A549 (cell line): ENCODE data around the gene HMGCLL1.

Experiments
- HDAC2 ChIP-seq: fragments of 200-600 bp; sonication (generic); IDR thresholded peaks from 2 replicates; pipeline ENCODE4 v1.6.1; 2016
- HEYL ChIP-seq: fragments of 250-450 bp; sonication (Bioruptor Pico); IDR thresholded peaks from 2 replicates; pipeline ENCODE4 v1.8.0; 2021; ENCODE audit warnings: mild to moderate bottlenecking, moderate library complexity
- JUN ChIP-seq, 2 experiments: fragments of >200 bp; sonication (Bioruptor Twin); formaldehyde crosslinking; IDR thresholded peaks; 2 replicates in 1 of 2; 3 replicates in 1 of 2; pipeline ENCODE4 v1.6.1; 2016 to 2017
- KDM1A ChIP-seq: fragments of 200-600 bp; sonication (generic); IDR thresholded peaks from 2 replicates; pipeline ENCODE4 v1.6.1; 2016; ENCODE audit warnings: low read depth, mild to moderate bottlenecking
- MAZ ChIP-seq: fragments of 150-350 bp; IDR thresholded peaks from 2 replicates; pipeline ENCODE4 v1.6.1; 2014; ENCODE audit warnings: antibody characterized with exemption, low read depth, low read length, borderline replicate concordance
- MYC ChIP-seq: IDR thresholded peaks from 2 replicates; pipeline ENCODE4 v1.6.1; 2012; ENCODE audit warnings: mild to moderate bottlenecking, inconsistent platforms, low read length, improper control_type of control experiment, borderline replicate concordance
- NR3C1 ChIP-seq: fragments of >200 bp; sonication (Bioruptor Twin); formaldehyde crosslinking; IDR thresholded peaks from 3 replicates; pipeline ENCODE4 v1.6.1; 2017
- POLR2A ChIP-seq: IDR thresholded peaks from 2 replicates; pipeline ENCODE4 v1.6.1; 2012; ENCODE audit warnings: mild to moderate bottlenecking, low read length
- POLR2AphosphoS2 ChIP-seq: conservative IDR thresholded peaks from 2 replicates; pipeline ENCODE4 v1.6.1; 2012; ENCODE audit warnings: low read length, improper control_type of control experiment, inconsistent platforms
- SREBF2 ChIP-seq: fragments of 450-650 bp; IDR thresholded peaks from 2 replicates; pipeline ENCODE4 v1.6.1; 2014; ENCODE audit warnings: mild to moderate bottlenecking, moderate library complexity
- TF ChIP-seq, protein P1 (sequence below): fragments of >200 bp; sonication (Bioruptor Twin); formaldehyde crosslinking; IDR thresholded peaks from 3 replicates; pipeline ENCODE4 v1.5.1; 2016
- TF ChIP-seq, protein P2 (sequence below): IDR thresholded peaks from 2 replicates; pipeline ENCODE4 v1.6.1; 2012; ENCODE audit warnings: low read depth, borderline replicate concordance
- TF ChIP-seq, protein P3 (sequence below): fragments of 150-350 bp; IDR thresholded peaks from 2 replicates; pipeline ENCODE4 v1.6.1; 2014; ENCODE audit warnings: low read depth, mild to moderate bottlenecking, low read length
- TF ChIP-seq, protein P4 (sequence below): fragments of 250-450 bp; sonication (Bioruptor Pico); IDR thresholded peaks from 2 replicates; pipeline ENCODE4 v1.5.0; 2021; ENCODE audit warnings: mild to moderate bottlenecking, moderate library complexity, borderline replicate concordance

DNA sequence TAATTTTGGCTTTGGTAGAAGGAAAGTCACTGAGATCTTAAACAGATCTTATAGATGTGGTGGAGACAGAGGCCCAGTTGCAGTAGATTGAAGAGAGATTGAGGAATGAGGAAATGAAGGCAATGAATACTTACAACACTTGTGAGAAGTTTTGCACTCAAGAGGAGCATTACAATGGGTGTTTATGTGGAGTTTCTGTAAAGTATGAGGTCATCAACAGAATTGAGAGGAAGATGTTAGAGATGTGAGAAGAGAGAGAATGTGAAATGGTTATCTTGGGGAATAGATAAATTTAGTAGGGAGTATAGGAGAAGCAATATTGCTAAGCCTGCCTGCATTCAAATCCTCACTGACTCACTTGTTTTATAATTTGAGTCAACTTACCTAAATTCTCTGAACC is 168.3 kb downstream of the HMGCLL1 start:
- TF ChIP-seq, protein P1, sequence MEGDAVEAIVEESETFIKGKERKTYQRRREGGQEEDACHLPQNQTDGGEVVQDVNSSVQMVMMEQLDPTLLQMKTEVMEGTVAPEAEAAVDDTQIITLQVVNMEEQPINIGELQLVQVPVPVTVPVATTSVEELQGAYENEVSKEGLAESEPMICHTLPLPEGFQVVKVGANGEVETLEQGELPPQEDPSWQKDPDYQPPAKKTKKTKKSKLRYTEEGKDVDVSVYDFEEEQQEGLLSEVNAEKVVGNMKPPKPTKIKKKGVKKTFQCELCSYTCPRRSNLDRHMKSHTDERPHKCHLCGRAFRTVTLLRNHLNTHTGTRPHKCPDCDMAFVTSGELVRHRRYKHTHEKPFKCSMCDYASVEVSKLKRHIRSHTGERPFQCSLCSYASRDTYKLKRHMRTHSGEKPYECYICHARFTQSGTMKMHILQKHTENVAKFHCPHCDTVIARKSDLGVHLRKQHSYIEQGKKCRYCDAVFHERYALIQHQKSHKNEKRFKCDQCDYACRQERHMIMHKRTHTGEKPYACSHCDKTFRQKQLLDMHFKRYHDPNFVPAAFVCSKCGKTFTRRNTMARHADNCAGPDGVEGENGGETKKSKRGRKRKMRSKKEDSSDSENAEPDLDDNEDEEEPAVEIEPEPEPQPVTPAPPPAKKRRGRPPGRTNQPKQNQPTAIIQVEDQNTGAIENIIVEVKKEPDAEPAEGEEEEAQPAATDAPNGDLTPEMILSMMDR = no peak
- TF ChIP-seq, protein P2, sequence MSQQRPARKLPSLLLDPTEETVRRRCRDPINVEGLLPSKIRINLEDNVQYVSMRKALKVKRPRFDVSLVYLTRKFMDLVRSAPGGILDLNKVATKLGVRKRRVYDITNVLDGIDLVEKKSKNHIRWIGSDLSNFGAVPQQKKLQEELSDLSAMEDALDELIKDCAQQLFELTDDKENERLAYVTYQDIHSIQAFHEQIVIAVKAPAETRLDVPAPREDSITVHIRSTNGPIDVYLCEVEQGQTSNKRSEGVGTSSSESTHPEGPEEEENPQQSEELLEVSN = no peak
- no peak for TF ChIP-seq SREBF2
- TF ChIP-seq MAZ = no peak
- TF ChIP-seq MYC = no peak
- TF ChIP-seq NR3C1 = no peak
- TF ChIP-seq HDAC2 = no peak
- TF ChIP-seq, protein P3, sequence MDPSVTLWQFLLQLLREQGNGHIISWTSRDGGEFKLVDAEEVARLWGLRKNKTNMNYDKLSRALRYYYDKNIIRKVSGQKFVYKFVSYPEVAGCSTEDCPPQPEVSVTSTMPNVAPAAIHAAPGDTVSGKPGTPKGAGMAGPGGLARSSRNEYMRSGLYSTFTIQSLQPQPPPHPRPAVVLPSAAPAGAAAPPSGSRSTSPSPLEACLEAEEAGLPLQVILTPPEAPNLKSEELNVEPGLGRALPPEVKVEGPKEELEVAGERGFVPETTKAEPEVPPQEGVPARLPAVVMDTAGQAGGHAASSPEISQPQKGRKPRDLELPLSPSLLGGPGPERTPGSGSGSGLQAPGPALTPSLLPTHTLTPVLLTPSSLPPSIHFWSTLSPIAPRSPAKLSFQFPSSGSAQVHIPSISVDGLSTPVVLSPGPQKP = no peak
- TF ChIP-seq, protein P4, sequence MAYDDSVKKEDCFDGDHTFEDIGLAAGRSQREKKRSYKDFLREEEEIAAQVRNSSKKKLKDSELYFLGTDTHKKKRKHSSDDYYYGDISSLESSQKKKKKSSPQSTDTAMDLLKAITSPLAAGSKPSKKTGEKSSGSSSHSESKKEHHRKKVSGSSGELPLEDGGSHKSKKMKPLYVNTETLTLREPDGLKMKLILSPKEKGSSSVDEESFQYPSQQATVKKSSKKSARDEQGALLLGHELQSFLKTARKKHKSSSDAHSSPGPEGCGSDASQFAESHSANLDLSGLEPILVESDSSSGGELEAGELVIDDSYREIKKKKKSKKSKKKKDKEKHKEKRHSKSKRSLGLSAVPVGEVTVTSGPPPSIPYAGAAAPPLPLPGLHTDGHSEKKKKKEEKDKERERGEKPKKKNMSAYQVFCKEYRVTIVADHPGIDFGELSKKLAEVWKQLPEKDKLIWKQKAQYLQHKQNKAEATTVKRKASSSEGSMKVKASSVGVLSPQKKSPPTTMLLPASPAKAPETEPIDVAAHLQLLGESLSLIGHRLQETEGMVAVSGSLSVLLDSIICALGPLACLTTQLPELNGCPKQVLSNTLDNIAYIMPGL (CRISPR knock-in tag) = no peak
- no peak for TF ChIP-seq HEYL (CRISPR knock-in tag)
- TF ChIP-seq KDM1A = no peak
- TF ChIP-seq JUN (IDR thresholded peaks at IDR 0.05) = no peak
- TF ChIP-seq POLR2AphosphoS2 = no peak
- no peak for TF ChIP-seq POLR2A
